Liver (tissue), 9 donors: ENCODE data around the gene TARBP1. TPM values are rescaled to one million over a fixed set of nuclear protein-coding genes. Genes with fewer than 3 reads are reported as not detected.
A peak's percentile ranks its signal among the peaks of the same experiment; 100 is the strongest.
"Not testable (repeated sequence)": the region's sequence is repeated elsewhere in the genome, so short reads cannot be mapped to it uniquely, and the experiment has no call there.

Experiments
- DNase-seq: peaks from one replicate; pipeline ENCODE4 v3.0.0-alpha.2; 2017; ENCODE audit warnings: low spot score
- H3K27ac ChIP-seq, 2 donors: one replicate each; pipeline ENCODE4 v1.7.0; 2013; ENCODE audit warnings: inconsistent platforms in 2 of 2, low read length in 2 of 2, control low read depth in 1 of 2, low read depth in 1 of 2, mild to moderate bottlenecking in 1 of 2
- H3K27me3 ChIP-seq, 4 donors: one replicate each; pipeline versions ENCODE4 v1.6.1 to v1.7.0; 2013; ENCODE audit warnings: low read length in 3 of 4, inconsistent platforms in 1 of 4, mild to moderate bottlenecking in 1 of 4, moderate library complexity in 1 of 4; ENCODE audit not compliant: control insufficient read depth in 4 of 4, insufficient read depth in 4 of 4
- H3K36me3 ChIP-seq, 4 donors: one replicate each; pipeline versions ENCODE4 v1.6.1 to v1.7.0; 2013; ENCODE audit warnings: low read length in 3 of 4, mild to moderate bottlenecking in 3 of 4, low read depth in 1 of 4, moderate library complexity in 1 of 4; ENCODE audit not compliant: control insufficient read depth in 4 of 4, insufficient read depth in 3 of 4
- H3K4me1 ChIP-seq, 4 donors: one replicate each; pipeline versions ENCODE4 v1.6.1 to v1.7.0; 2013; ENCODE audit warnings: low read length in 3 of 4, mild to moderate bottlenecking in 3 of 4, moderate library complexity in 1 of 4; ENCODE audit not compliant: control insufficient read depth in 4 of 4, insufficient read depth in 4 of 4
- H3K4me3 ChIP-seq, 3 donors: one replicate each; pipeline versions ENCODE4 v1.6.1 to v1.7.0; 2013; ENCODE audit warnings: low read length in 3 of 3, control low read depth in 1 of 3, low read depth in 1 of 3, mild to moderate bottlenecking in 1 of 3
- H3K9ac ChIP-seq, 2 donors: one replicate each; pipeline ENCODE4 v1.7.0; 2013; ENCODE audit warnings: low read length in 2 of 2, mild to moderate bottlenecking in 2 of 2, moderate library complexity in 2 of 2, control low read depth in 1 of 2, low read depth in 1 of 2
- H3K9me3 ChIP-seq, 4 donors: one replicate each; pipeline versions ENCODE4 v1.6.1 to v1.7.0; 2013; ENCODE audit warnings: low read length in 3 of 4; ENCODE audit not compliant: control insufficient read depth in 4 of 4
- ATF3 ChIP-seq: IDR thresholded peaks from 2 replicates; pipeline ENCODE4 v1.6.1; 2016; ENCODE audit warnings: antibody characterized with exemption
- CTCF ChIP-seq: fragments of 150-350 bp; IDR thresholded peaks from 2 replicates; pipeline ENCODE4 v1.5.1; 2017; ENCODE audit warnings: improper control_type of control experiment, low read depth, low read length; ENCODE audit not compliant: missing input control
- EGR1 ChIP-seq, 2 donors: IDR thresholded peaks; 2 replicates each; pipeline ENCODE4 v1.6.1; 2016 to 2018; ENCODE audit warnings: antibody characterized with exemption in 2 of 2, low read depth in 2 of 2
- FOXA1 ChIP-seq: IDR thresholded peaks from 2 replicates; pipeline ENCODE4 v1.6.1; 2016; ENCODE audit warnings: antibody characterized with exemption
- FOXA2 ChIP-seq: IDR thresholded peaks from 2 replicates; pipeline ENCODE4 v1.6.1; 2016; ENCODE audit warnings: antibody characterized with exemption
- GABPA ChIP-seq, 2 donors: IDR thresholded peaks in 1 of 2; conservative IDR thresholded peaks in 1 of 2; 2 replicates each; pipeline ENCODE4 v1.6.1; 2016; ENCODE audit warnings: antibody characterized with exemption in 2 of 2, mild to moderate bottlenecking in 1 of 2, moderate library complexity in 1 of 2
- HNF4A ChIP-seq, 2 donors: conservative IDR thresholded peaks; 2 replicates each; pipeline ENCODE4 v1.6.1; 2016; ENCODE audit warnings: antibody characterized with exemption in 2 of 2, mild to moderate bottlenecking in 2 of 2
- HNF4G ChIP-seq: IDR thresholded peaks from 2 replicates; pipeline ENCODE4 v1.6.1; 2016; ENCODE audit warnings: antibody characterized with exemption
- JUND ChIP-seq, 2 donors: IDR thresholded peaks; 2 replicates each; pipeline ENCODE4 v1.6.1; 2016; ENCODE audit warnings: antibody characterized with exemption in 2 of 2
- MAX ChIP-seq: IDR thresholded peaks from 2 replicates; pipeline ENCODE4 v1.6.1; 2016; ENCODE audit warnings: antibody characterized with exemption
- NR2F2 ChIP-seq: IDR thresholded peaks from 2 replicates; pipeline ENCODE4 v1.6.1; 2016; ENCODE audit warnings: antibody characterized with exemption
- RAD21 ChIP-seq, 2 donors: IDR thresholded peaks; 2 replicates each; pipeline ENCODE4 v1.6.1; 2016; ENCODE audit warnings: antibody characterized with exemption in 2 of 2, mild to moderate bottlenecking in 2 of 2
- REST ChIP-seq: IDR thresholded peaks from 2 replicates; pipeline ENCODE4 v1.6.1; 2016; ENCODE audit warnings: antibody characterized with exemption, mild to moderate bottlenecking
- RXRA ChIP-seq, 2 donors: IDR thresholded peaks; 2 replicates each; pipeline ENCODE4 v1.6.1; 2017 to 2018; ENCODE audit warnings: antibody characterized with exemption in 2 of 2, mild to moderate bottlenecking in 1 of 2
- SP1 ChIP-seq: IDR thresholded peaks from 2 replicates; pipeline ENCODE4 v1.6.1; 2018; ENCODE audit warnings: antibody characterized with exemption, mild to moderate bottlenecking
- TAF1 ChIP-seq: conservative IDR thresholded peaks from 2 replicates; pipeline ENCODE4 v1.6.1; 2016; ENCODE audit warnings: antibody characterized with exemption, mild to moderate bottlenecking
- YY1 ChIP-seq: IDR thresholded peaks from 2 replicates; pipeline ENCODE4 v1.6.1; 2016; ENCODE audit warnings: antibody characterized with exemption, mild to moderate bottlenecking
- ZBTB33 ChIP-seq: IDR thresholded peaks from 2 replicates; pipeline ENCODE4 v1.6.1; 2016; ENCODE audit warnings: antibody characterized with exemption
- WGBS: extraction: QIAGEN DNeasy Blood & Tissue Kit; methylation state at CpG from one replicate; pipeline ENCODE4 v1.1.7; 2013; 5-methylcytosine and 5-hydroxymethylcytosine counted together
- polyA plus RNA-seq, 2 donors: library from polyadenylated mRNA; stranded (reverse) in 1 of 2; unstranded in 1 of 2; fragments of 200-250 nt in 1 of 2; fragments of >200 nt in 1 of 2; fragmentation: Nextera tagmentation in 1 of 2; extraction: Ambion mirVana in 1 of 2; gene quantifications; one replicate each; pipeline versions ENCODE4 v1.2.1 to v1.2.3, GENCODE V29; 2013 to 2015
- total RNA-seq, 2 donors: library from RNA; depleted of rRNA; stranded (reverse); fragments of >200 nt; gene quantifications; one replicate each; pipeline ENCODE4 v1.2.3, GENCODE V29; 2014
- donor health status: healthy.
- donor health status: healthy.
- donor health status: healthy.
- donor health status: healthy.
- donor health status: healthy.

The TARBP1 gene
- total and polyA plus RNA-seq, 4 donors = 4.1 to 17.6 (median 9.1) TPM

- no peaks in the 10 kb centered on the region for H3K27me3 ChIP-seq
- H3K4me1 ChIP-seq = peaks cover 3 to 34% (median 21%) of the 10 kb centered on the region in 4 donors
- TF ChIP-seq TAF1 (no peak), SP1 (no peak), GABPA (IDR thresholded peaks at IDR 0.05 in 1 of 2, conservative IDR thresholded peaks at IDR 0.05 in 1 of 2) (no peak), RAD21 (IDR thresholded peaks at IDR 0.05) (no peak), JUND (IDR thresholded peaks at IDR 0.05) (no peak)
- H3K9me3 ChIP-seq = no peaks in the 10 kb centered on the region
- 96% methylated on average over 10 of the region's 10 CpGs for WGBS
- no peak overlapping the region for H3K9ac ChIP-seq
- H3K36me3 ChIP-seq = no peaks in the 10 kb centered on the region
- no peak overlapping the region for H3K4me3 ChIP-seq
- peak overlapping the region in 1 of 2 donors; percentile 7 for H3K27ac ChIP-seq
- DNase-seq = no peak
These were observed 39.9 kb upstream of the TARBP1 start for GRCh38 chr1:234518876-234519275.

GRCh38 chr1:234518086-234518485, 39.1 kb upstream of the TARBP1 start:
- not testable (repeated sequence) for H3K4me3 ChIP-seq, DNase-seq

GRCh38 chr1:234517110-234517802, 38.3 kb upstream of the TARBP1 start:
- Histone ChIP-seq H3K9ac (peak overlapping the region in 1 of 2 donors; percentile 2), H3K4me1 (peaks cover 0 to 19% (median 9%) of the 10 kb centered on the region in 4 donors), H3K27me3 (no peaks in the 10 kb centered on the region), H3K4me3 (no peak overlapping the region), H3K36me3 (no peaks in the 10 kb centered on the region), H3K27ac (peak overlapping the region; percentile 48 to 62), H3K9me3 (no peaks in the 10 kb centered on the region)
- 31% methylated on average over 9 of the region's 9 CpGs for WGBS
- DNase-seq = no peak
- TF ChIP-seq ZBTB33 = peak; percentile 63
- no peak for TF ChIP-seq EGR1 (IDR thresholded peaks at IDR 0.05; ENCODE audit: low read depth in 2 of 2)
- peak; percentile 88 for TF ChIP-seq HNF4A (conservative IDR thresholded peaks at IDR 0.05)
- no peak for TF ChIP-seq ATF3
- peak; percentile 46 for TF ChIP-seq FOXA2
- no peak for TF ChIP-seq TAF1
- TF ChIP-seq GABPA (IDR thresholded peaks at IDR 0.05 in 1 of 2, conservative IDR thresholded peaks at IDR 0.05 in 1 of 2) = no peak
- TF ChIP-seq SP1 = peak; percentile 75
- TF ChIP-seq NR2F2 = no peak
- TF ChIP-seq CTCF = no peak
- TF ChIP-seq RXRA (IDR thresholded peaks at IDR 0.05) = peak; percentile 54 to 72
- TF ChIP-seq JUND (IDR thresholded peaks at IDR 0.05) = peak; percentile 51 to 63
- peak; percentile 29 for TF ChIP-seq MAX
- peak; percentile 71 for TF ChIP-seq HNF4G
- TF ChIP-seq RAD21 (IDR thresholded peaks at IDR 0.05) = peak; percentile 38 to 46
- TF ChIP-seq YY1 = peak; percentile 94
- peak; percentile 57 for TF ChIP-seq REST
- no peak for TF ChIP-seq FOXA1

More at GRCh38 chr1:234518086-234518485, 39.1 kb upstream of the TARBP1 start:
- 73% methylated on average over 10 of the region's 10 CpGs for WGBS
- not testable (repeated sequence) for H3K9me3 ChIP-seq, H3K9ac ChIP-seq, H3K36me3 ChIP-seq, H3K27me3 ChIP-seq
- H3K27ac ChIP-seq = peak overlapping the region; percentile 48 to 62
- peaks cover 3 to 27% (median 17%) of the 10 kb centered on the region in 4 donors for H3K4me1 ChIP-seq
